ENCODE data around the gene IFT57. TPM values are rescaled to one million over a fixed set of nuclear protein-coding genes. Genes with fewer than 3 reads are reported as not detected.

Gene IFT57
- total and polyA plus RNA-seq, 10 of the 15 experiments (the other 5 are each of a cell fraction or from before 2014, with no cell fraction given), result 1.8 to 25.0 (median 7.5) TPM

- H3K4me2 ChIP-seq (ENCODE audit: control insufficient read depth, insufficient read depth), result no peak overlapping the region
- ChIA-PET POLR2A (interaction anchor here (0.6 kb wide), 1 partner anchor 88 kb away, joined by 3 read pairs; no protein-coding TSS in a partner anchor), RAD21 (ENCODE audit: unreplicated experiment) (no interaction called here), SMC1A (ENCODE audit: uncharacterized antibody, unreplicated experiment) (no interaction called here), CTCF (no interaction called here)
- FAIRE-seq, result no peak
- H3K36me3 ChIP-seq (ENCODE audit: control insufficient read depth in 2 of 2, insufficient read depth in 2 of 2, low read length in 1 of 2), result no peaks in the 10 kb centered on the region
- H3K27ac ChIP-seq (ENCODE audit: control insufficient read depth, insufficient read depth), result no peak overlapping the region
- H3K4me3 ChIP-seq, result no peak overlapping the region
- BruUV-seq (replicated peaks), result no TSS peak
- H3K79me2 ChIP-seq (ENCODE audit: control insufficient read depth, insufficient read depth, low read length), result no peaks in the 10 kb centered on the region
- H3K9ac ChIP-seq (ENCODE audit: control insufficient read depth, insufficient read depth, low read length), result no peak overlapping the region
- no peak for DNase-seq (ENCODE audit: low read depth, low spot score)
- in situ Hi-C loops (cut with MboI), result loop anchor here (5.0 kb wide), 2 partner anchors 252 to 322 kb away; no protein-coding TSS in a partner anchor
- TF ChIP-seq ATF7 (IDR thresholded peaks at IDR 0.05; ENCODE audit: low read depth) (no peak), EGR1 (IDR thresholded peaks at IDR 0.05; ENCODE audit: borderline replicate concordance in 1 of 2, low read depth in 2 of 2, low read length in 2 of 2) (no peak), E2F4 (IDR thresholded peaks at IDR 0.05; ENCODE audit: low read depth, low read length) (no peak), ZNF24 (IDR thresholded peaks at IDR 0.05) (no peak), HSF1 (IDR thresholded peaks at IDR 0.05; ENCODE audit: low read depth, low read length) (no peak), STAT1 (conservative IDR thresholded peaks at IDR 0.05) (no peak), BCL11A (IDR thresholded peaks at IDR 0.05; ENCODE audit: low read depth, low read length) (no peak), POLR2AphosphoS5 (IDR thresholded peaks at IDR 0.05; ENCODE audit: low read length) (no peak)
- H3K27me3 ChIP-seq (replicated peaks in 1 of 2; ENCODE audit: control insufficient read depth in 2 of 2, insufficient read depth in 2 of 2, low read length in 1 of 2), result no peaks in the 10 kb centered on the region
- no peaks in the 10 kb centered on the region for H4K20me1 ChIP-seq (ENCODE audit: control insufficient read depth, insufficient read depth)
- ATAC-seq, result no peak
- peaks cover 4% of the 10 kb centered on the region; the same call in 2 of the 3 replicates for H3K9me3 ChIP-seq (replicated peaks; ENCODE audit: control insufficient read depth, insufficient read depth, low read length)
- no peak overlapping the region for H2AFZ ChIP-seq (ENCODE audit: control insufficient read depth, low read depth, low read length)
- intact Hi-C loops (cut with micrococcal nuclease; ENCODE audit: unreplicated experiment), result loop anchor here (10.0 kb wide), 1 partner anchor 145 kb away; the partner anchor contains the start of gene HHLA2
- WGBS (ENCODE audit: insufficient coverage, insufficient replicate concordance, low lambda C conversion rate, missing lambda C conversion rate), result 89% methylated on average over 10 of the region's 10 CpGs
- no peaks in the 10 kb centered on the region for H3K4me1 ChIP-seq (ENCODE audit: control insufficient read depth, insufficient read depth, low read length)
These were observed 72.0 kb downstream of the IFT57 start for GRCh38 chr3:108150200-108150599.
